ENCODE results near the gene PURB.

The PURB gene

DNA sequence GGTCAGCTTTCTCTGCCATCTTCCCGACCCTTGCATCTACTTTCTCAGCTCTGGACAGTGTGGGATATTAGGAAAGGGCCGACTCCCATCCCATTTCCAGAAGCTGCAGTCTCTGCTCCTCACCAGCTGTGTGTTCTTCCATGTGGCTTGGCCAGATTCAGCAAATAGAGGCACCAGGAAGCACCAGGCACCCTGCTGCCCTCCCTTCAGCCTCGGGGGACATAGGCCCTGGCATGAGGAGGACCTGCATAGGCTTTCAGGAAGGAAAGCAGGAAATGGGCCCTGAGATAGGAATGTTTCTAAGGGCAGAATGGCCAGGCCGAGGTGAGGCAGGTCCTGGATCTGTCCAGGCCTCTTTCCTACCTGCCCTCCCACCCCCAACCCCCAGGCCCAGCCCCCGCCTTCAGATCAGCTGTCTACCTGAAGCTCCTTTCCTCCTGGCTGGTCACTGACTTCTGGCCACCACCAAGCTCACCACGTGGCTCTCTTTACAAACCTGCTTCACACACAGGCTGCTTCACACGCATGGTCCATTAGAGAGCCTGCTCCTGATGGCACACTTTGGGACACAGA, 27.5 kb upstream of the PURB start:
- Histone ChIP-seq H3K27me3 (ENCODE audit: control insufficient read depth in 1 of 2, insufficient read depth in 2 of 2, low read length in 2 of 2) (no peaks in the 10 kb centered on the region), H3K4me1 (ENCODE audit: control insufficient read depth in 1 of 2, insufficient read depth in 2 of 2, low read length in 2 of 2) (no peaks in the 10 kb centered on the region), H3K4me3 (ENCODE audit: low read depth in 1 of 2, low read length in 2 of 2) (no peak overlapping the region), H3K36me3 (ENCODE audit: control insufficient read depth in 1 of 2, insufficient read depth in 2 of 2, low read length in 2 of 2) (no peaks in the 10 kb centered on the region), H3K9me3 (ENCODE audit: control insufficient read depth in 1 of 2, low read length in 2 of 2) (no peaks in the 10 kb centered on the region), H3K9ac (ENCODE audit: low read depth in 1 of 2, low read length in 2 of 2) (no peak overlapping the region), H3K27ac (ENCODE audit: low read depth, low read length) (no peak overlapping the region)

DNA sequence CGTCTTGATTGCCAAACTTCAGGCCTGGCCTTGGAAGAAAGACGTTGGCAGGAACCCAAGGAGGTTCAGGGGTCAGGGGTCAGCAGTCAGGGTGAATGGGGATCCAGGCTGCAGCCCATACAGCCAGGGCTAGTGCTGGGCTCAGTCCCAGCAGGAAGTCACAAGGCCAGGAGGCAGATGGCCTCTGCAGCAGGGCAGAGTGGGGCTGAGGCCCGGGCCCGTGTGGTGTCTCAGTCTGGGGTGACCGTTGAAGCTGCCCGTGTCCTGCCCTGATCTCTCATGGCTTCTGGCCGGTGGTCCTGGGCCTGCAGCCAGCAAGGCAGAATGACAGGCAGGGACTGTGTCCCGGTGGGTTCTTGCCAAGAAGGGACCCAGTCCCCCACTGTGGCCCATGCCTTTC, 26.6 kb upstream of the PURB start:
- no peak overlapping the region for H3K4me3 ChIP-seq (ENCODE audit: low read depth in 1 of 2, low read length in 2 of 2)
- no peak overlapping the region for H3K9ac ChIP-seq (ENCODE audit: low read depth in 1 of 2, low read length in 2 of 2)
- no peak overlapping the region for H3K27ac ChIP-seq (ENCODE audit: low read depth, low read length)
- H3K4me1 ChIP-seq (ENCODE audit: control insufficient read depth in 1 of 2, insufficient read depth in 2 of 2, low read length in 2 of 2), result no peaks in the 10 kb centered on the region
- H3K36me3 ChIP-seq (ENCODE audit: control insufficient read depth in 1 of 2, insufficient read depth in 2 of 2, low read length in 2 of 2), result no peaks in the 10 kb centered on the region
- no peaks in the 10 kb centered on the region for H3K9me3 ChIP-seq (ENCODE audit: control insufficient read depth in 1 of 2, low read length in 2 of 2)
- H3K27me3 ChIP-seq (ENCODE audit: control insufficient read depth in 1 of 2, insufficient read depth in 2 of 2, low read length in 2 of 2), result no peaks in the 10 kb centered on the region

DNA sequence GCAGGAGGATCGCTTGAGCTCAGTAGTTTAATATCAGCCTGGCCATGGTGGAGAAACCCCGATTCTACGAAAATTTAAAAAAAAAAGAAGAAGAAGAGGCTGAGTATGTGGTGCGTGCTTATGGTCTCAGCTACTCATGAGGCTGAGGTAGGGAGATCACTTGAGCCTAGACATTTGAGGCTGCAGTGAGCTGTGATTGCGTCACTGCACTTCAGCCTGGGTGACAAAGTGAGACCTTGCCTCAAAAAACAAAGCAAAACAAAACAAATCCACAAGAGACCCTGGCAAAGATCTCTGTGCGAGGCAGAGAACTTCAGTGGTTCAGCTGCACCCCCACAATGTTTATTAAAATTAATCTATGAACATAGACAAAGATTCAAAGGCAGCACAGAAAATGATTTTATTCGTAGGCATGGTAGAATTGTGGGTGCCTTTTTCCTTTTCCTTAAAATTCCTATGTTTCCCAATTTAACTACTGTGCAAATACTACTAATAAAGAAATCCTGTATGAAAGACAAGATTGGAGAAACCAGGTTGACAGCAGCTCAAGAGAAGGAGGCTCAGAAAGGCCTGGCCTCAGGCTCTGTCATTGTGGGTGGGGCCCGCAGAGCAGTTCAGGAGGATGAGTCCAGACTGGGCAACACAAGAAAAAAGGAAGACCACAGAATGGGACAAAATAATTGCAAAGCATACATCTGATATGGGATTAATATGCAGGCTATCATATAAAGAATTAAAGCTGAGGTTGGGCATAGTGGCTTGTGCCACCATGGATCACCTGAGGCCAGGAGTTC, 24.5 kb upstream of the PURB start:
- Histone ChIP-seq H3K9me3 (ENCODE audit: control insufficient read depth in 1 of 2, low read length in 2 of 2) (no peaks in the 10 kb centered on the region), H3K4me3 (ENCODE audit: low read depth in 1 of 2, low read length in 2 of 2) (no peak overlapping the region), H3K27ac (ENCODE audit: low read depth, low read length) (no peak overlapping the region), H3K9ac (ENCODE audit: low read depth in 1 of 2, low read length in 2 of 2) (no peak overlapping the region), H3K27me3 (ENCODE audit: control insufficient read depth in 1 of 2, insufficient read depth in 2 of 2, low read length in 2 of 2) (no peaks in the 10 kb centered on the region), H3K36me3 (ENCODE audit: control insufficient read depth in 1 of 2, insufficient read depth in 2 of 2, low read length in 2 of 2) (no peaks in the 10 kb centered on the region), H3K4me1 (ENCODE audit: control insufficient read depth in 1 of 2, insufficient read depth in 2 of 2, low read length in 2 of 2) (no peaks in the 10 kb centered on the region)

DNA sequence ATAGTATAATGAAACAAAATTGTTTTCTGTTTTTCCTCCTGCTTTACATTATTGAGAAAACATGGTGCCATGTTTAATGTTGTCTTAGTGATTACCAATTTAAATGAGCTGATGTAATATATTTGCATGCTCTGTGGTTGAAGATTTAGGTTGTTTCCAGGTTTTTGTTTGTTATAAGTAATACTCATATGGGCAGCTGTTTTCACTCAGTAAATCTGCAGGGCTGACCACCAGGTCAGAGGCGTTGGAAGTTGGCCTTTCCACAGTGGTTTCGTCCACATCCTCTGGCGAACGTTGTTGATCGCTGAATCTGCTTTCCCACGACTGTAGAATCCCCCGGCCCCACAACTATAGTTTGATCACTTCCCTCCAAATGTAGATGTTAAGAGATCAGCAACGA, 21.6 kb upstream of the PURB start:
- no peak overlapping the region for H3K9ac ChIP-seq (ENCODE audit: low read depth in 1 of 2, low read length in 2 of 2)
- no peaks in the 10 kb centered on the region for H3K9me3 ChIP-seq (ENCODE audit: control insufficient read depth in 1 of 2, low read length in 2 of 2)
- H3K27me3 ChIP-seq (ENCODE audit: control insufficient read depth in 1 of 2, insufficient read depth in 2 of 2, low read length in 2 of 2), result no peaks in the 10 kb centered on the region
- no peak overlapping the region for H3K4me3 ChIP-seq (ENCODE audit: low read depth in 1 of 2, low read length in 2 of 2)
- H3K4me1 ChIP-seq (ENCODE audit: control insufficient read depth in 1 of 2, insufficient read depth in 2 of 2, low read length in 2 of 2), result no peaks in the 10 kb centered on the region
- H3K27ac ChIP-seq (ENCODE audit: low read depth, low read length), result no peak overlapping the region
- no peaks in the 10 kb centered on the region for H3K36me3 ChIP-seq (ENCODE audit: control insufficient read depth in 1 of 2, insufficient read depth in 2 of 2, low read length in 2 of 2)

DNA sequence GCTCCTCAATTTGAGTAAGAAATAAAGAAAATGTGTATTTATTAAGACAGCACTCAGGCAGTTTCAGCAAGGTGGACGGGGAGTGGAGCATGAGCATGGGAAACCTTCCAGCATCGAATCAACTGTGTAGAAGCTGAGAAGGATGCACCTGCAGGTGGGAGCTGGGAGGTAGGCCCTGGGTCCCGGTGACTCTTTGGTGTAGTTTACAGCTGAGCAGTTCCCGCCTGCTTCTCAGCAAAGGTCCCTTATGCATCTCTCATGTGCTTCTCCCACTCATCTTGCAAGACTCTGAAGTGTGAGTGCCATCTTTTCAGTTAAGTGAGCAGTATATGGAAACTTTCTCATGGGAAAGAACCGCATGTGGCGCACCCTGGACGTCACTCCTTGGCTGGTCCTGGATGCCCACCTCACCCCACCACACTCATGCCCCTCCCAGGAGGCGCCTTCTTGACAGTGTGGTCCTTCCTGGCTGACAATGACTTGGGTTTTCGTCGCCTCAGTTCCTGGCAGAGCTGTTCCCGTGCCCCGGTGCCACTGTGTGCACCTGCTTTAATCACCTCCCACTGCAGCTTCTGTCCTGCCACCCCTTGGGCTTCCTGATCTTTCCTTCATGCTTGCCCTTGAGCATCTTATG, 19.8 kb upstream of the PURB start:
- Histone ChIP-seq H3K27me3 (ENCODE audit: control insufficient read depth in 1 of 2, insufficient read depth in 2 of 2, low read length in 2 of 2) (no peaks in the 10 kb centered on the region), H3K4me1 (ENCODE audit: control insufficient read depth in 1 of 2, insufficient read depth in 2 of 2, low read length in 2 of 2) (no peaks in the 10 kb centered on the region), H3K4me3 (ENCODE audit: low read depth in 1 of 2, low read length in 2 of 2) (no peak overlapping the region), H3K36me3 (ENCODE audit: control insufficient read depth in 1 of 2, insufficient read depth in 2 of 2, low read length in 2 of 2) (no peaks in the 10 kb centered on the region), H3K27ac (ENCODE audit: low read depth, low read length) (no peak overlapping the region), H3K9me3 (ENCODE audit: control insufficient read depth in 1 of 2, low read length in 2 of 2) (no peaks in the 10 kb centered on the region), H3K9ac (ENCODE audit: low read depth in 1 of 2, low read length in 2 of 2) (no peak overlapping the region)

DNA sequence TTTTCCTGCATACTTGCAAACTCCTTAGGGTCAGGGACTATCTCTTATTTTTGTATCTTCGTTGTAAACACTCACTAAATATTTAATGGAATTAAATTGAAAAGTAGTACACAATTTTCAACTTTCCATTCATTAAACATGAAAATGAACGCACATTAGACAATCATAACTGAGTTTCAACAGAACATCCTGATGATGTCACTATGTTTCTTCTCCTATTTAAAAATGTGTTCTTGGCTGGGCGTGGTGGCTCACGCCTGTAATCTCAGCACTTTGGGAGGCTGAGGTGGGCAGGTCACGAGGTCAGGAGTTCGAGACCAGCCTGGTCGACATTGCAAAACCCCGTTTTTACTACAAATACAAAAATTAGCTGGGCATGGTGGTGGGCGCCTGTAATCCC, 14.1 kb upstream of the PURB start:
- Histone ChIP-seq H3K4me1 (ENCODE audit: control insufficient read depth in 1 of 2, insufficient read depth in 2 of 2, low read length in 2 of 2) (no peaks in the 10 kb centered on the region), H3K4me3 (ENCODE audit: low read depth in 1 of 2, low read length in 2 of 2) (no peak overlapping the region), H3K36me3 (ENCODE audit: control insufficient read depth in 1 of 2, insufficient read depth in 2 of 2, low read length in 2 of 2) (no peaks in the 10 kb centered on the region), H3K27ac (ENCODE audit: low read depth, low read length) (no peak overlapping the region), H3K27me3 (ENCODE audit: control insufficient read depth in 1 of 2, insufficient read depth in 2 of 2, low read length in 2 of 2) (no peaks in the 10 kb centered on the region), H3K9me3 (ENCODE audit: control insufficient read depth in 1 of 2, low read length in 2 of 2) (no peaks in the 10 kb centered on the region), H3K9ac (ENCODE audit: low read depth in 1 of 2, low read length in 2 of 2) (no peak overlapping the region)

DNA sequence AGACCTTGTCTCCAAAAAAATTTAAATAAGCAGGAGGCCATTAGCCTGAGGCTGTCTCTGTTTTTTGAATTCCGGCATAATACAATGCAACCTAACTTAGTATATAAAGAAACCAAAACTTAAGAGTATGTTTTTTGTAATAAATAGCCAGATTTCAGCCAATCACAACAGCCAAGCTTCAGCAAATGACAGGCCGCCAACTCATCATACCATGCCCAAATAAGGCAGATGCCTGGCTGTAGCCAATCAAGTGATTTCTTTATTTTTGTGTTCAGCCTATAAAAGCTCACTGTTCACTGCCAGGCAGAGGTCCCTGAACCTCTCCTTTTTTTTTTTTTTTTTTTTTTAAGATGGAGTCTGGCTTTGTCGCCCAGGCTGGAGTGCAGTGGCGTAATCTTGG, 12.7 kb upstream of the PURB start:
- Histone ChIP-seq H3K4me3 (ENCODE audit: low read depth in 1 of 2, low read length in 2 of 2) (no peak overlapping the region), H3K9ac (ENCODE audit: low read depth in 1 of 2, low read length in 2 of 2) (no peak overlapping the region)

DNA sequence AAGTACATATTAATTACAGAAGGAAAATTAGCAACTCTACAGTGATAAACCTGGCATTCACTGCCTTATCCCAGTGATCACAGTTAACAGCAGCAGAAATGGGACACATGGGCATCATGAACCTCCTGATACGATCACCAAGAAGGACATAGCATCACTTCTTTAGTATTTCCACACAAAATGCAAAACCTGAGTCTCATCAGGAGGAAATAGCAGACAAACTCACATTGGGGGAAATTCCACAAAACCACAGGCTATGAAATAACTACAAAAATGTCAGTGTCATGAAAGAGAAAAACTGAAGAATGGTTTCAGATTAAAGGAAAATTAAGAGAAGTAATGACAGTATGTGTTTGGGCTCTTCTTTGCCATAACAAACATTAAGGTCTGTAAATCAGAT, 12.0 kb upstream of the PURB start:
- H3K4me3 ChIP-seq (ENCODE audit: low read depth in 1 of 2, low read length in 2 of 2), result no peak overlapping the region
- H3K9me3 ChIP-seq (ENCODE audit: control insufficient read depth in 1 of 2, low read length in 2 of 2), result no peaks in the 10 kb centered on the region
- H3K27me3 ChIP-seq (ENCODE audit: control insufficient read depth in 1 of 2, insufficient read depth in 2 of 2, low read length in 2 of 2), result no peaks in the 10 kb centered on the region
- H3K27ac ChIP-seq (ENCODE audit: low read depth, low read length), result no peak overlapping the region
- no peak overlapping the region for H3K9ac ChIP-seq (ENCODE audit: low read depth in 1 of 2, low read length in 2 of 2)
- H3K36me3 ChIP-seq (ENCODE audit: control insufficient read depth in 1 of 2, insufficient read depth in 2 of 2, low read length in 2 of 2), result no peaks in the 10 kb centered on the region
- H3K4me1 ChIP-seq (ENCODE audit: control insufficient read depth in 1 of 2, insufficient read depth in 2 of 2, low read length in 2 of 2), result no peaks in the 10 kb centered on the region

More for the DNA sequence above, 12.7 kb upstream of the PURB start:
- Histone ChIP-seq H3K27me3 (ENCODE audit: control insufficient read depth in 1 of 2, insufficient read depth in 2 of 2, low read length in 2 of 2) (no peaks in the 10 kb centered on the region), H3K36me3 (ENCODE audit: control insufficient read depth in 1 of 2, insufficient read depth in 2 of 2, low read length in 2 of 2) (no peaks in the 10 kb centered on the region), H3K27ac (ENCODE audit: low read depth, low read length) (no peak overlapping the region), H3K9me3 (ENCODE audit: control insufficient read depth in 1 of 2, low read length in 2 of 2) (no peaks in the 10 kb centered on the region), H3K4me1 (ENCODE audit: control insufficient read depth in 1 of 2, insufficient read depth in 2 of 2, low read length in 2 of 2) (no peaks in the 10 kb centered on the region)

DNA sequence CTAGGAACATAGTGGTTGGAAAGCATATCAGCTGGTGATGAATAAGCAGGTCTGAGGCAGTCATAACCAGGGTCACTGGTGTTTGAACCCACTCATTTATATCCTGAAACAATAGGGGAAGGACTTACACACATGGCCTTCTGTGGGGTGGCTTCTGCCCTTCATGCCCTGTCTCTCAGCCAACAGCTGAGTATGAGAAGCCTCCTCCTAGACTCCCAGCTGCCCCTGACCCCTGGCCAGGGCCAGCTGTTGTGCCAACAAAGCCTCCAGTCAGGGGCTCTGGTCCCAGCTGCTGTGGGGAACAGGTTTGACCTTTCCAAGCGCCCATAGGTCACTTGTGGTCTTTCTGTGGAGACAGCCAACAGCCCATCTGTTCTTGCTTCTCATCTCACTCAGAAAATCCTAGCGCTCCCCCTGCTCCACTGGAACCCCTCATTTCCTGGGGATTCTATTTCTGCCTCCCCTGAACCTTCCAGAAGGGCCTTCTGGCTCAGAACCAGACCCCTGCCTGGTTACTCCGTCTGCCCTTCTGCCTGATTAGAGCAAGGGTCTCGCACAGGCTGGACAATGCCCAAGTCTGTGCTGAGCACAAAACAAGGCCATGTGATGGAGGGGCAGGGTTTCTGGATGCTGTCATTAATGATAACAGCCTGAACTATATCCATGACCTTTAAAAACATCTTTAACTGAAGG, 9.7 kb upstream of the PURB start:
- no peaks in the 10 kb centered on the region for H3K27me3 ChIP-seq (ENCODE audit: control insufficient read depth in 1 of 2, insufficient read depth in 2 of 2, low read length in 2 of 2)
- H3K4me3 ChIP-seq (ENCODE audit: low read depth in 1 of 2, low read length in 2 of 2), result no peak overlapping the region
- H3K9me3 ChIP-seq (ENCODE audit: control insufficient read depth in 1 of 2, low read length in 2 of 2), result no peaks in the 10 kb centered on the region
- no peak overlapping the region for H3K9ac ChIP-seq (ENCODE audit: low read depth in 1 of 2, low read length in 2 of 2)
- no peak overlapping the region for H3K27ac ChIP-seq (ENCODE audit: low read depth, low read length)
- H3K36me3 ChIP-seq (ENCODE audit: control insufficient read depth in 1 of 2, insufficient read depth in 2 of 2, low read length in 2 of 2), result no peaks in the 10 kb centered on the region
- H3K4me1 ChIP-seq (ENCODE audit: control insufficient read depth in 1 of 2, insufficient read depth in 2 of 2, low read length in 2 of 2), result no peaks in the 10 kb centered on the region

DNA sequence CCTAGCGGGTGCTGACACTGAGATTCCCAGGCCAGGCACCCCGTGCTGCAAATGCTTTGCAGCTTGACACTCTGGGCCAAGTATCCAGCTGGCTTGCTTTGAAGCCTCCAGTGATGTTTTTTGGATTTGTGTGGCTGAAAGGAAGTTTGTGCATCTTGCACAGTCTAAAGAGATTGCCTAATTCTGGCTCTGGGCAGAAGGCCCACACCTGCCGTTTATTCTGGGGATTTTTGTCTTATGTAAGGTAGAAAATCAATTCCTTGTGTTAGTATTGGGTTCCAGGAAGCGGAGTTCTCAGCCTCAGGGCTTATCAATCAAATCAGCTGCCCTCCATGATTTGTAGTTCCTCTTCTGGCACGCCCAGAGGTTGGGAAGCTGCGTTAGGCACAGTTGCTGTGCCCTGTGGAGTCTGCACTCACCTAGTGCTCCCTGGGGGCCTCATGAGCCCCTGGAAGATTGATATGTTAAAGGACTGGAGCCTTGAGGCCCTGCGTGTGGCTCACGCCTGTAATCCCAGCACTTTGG, 8.4 kb upstream of the PURB start:
- Histone ChIP-seq H3K36me3 (ENCODE audit: control insufficient read depth in 1 of 2, insufficient read depth in 2 of 2, low read length in 2 of 2) (no peaks in the 10 kb centered on the region), H3K27me3 (ENCODE audit: control insufficient read depth in 1 of 2, insufficient read depth in 2 of 2, low read length in 2 of 2) (no peaks in the 10 kb centered on the region), H3K27ac (ENCODE audit: low read depth, low read length) (no peak overlapping the region), H3K4me1 (ENCODE audit: control insufficient read depth in 1 of 2, insufficient read depth in 2 of 2, low read length in 2 of 2) (no peaks in the 10 kb centered on the region), H3K9me3 (ENCODE audit: control insufficient read depth in 1 of 2, low read length in 2 of 2) (no peaks in the 10 kb centered on the region), H3K4me3 (ENCODE audit: low read depth in 1 of 2, low read length in 2 of 2) (no peak overlapping the region), H3K9ac (ENCODE audit: low read depth in 1 of 2, low read length in 2 of 2) (no peak overlapping the region)
